DND-41 (cell line): ENCODE measurements around the gene ARF4.

Experiments used
- ATAC-seq: fragments of 200-7000 bp; cut with Tn5 transposase; 3 replicates; pipeline ENCODE4 v1.9.1; 2021; ENCODE audit warnings: low read depth; ENCODE audit not compliant: insufficient read depth
- DNase-seq: peaks from one replicate; pipeline ENCODE4 v3.0.0-alpha.2; 2020
- H2AFZ ChIP-seq: 2 replicates; pipeline ENCODE4 v1.6.0; 2012; ENCODE audit warnings: low read depth, low read length
- H3K27ac ChIP-seq: 2 replicates; pipeline ENCODE4 v1.5.1; 2012; ENCODE audit warnings: low read length, inconsistent platforms
- H3K27me3 ChIP-seq: fragments of 200-600 bp; sonication (generic); 2 replicates; pipeline ENCODE4 v1.6.0; 2012; ENCODE audit warnings: low read length, mild to moderate bottlenecking, inconsistent platforms; ENCODE audit not compliant: insufficient read depth, poor library complexity
- H3K36me3 ChIP-seq: 2 replicates; pipeline ENCODE4 v1.5.1; 2012; ENCODE audit warnings: low read length, inconsistent platforms; ENCODE audit not compliant: insufficient read depth
- H3K4me1 ChIP-seq: 2 replicates; pipeline ENCODE4 v1.5.1; 2012; ENCODE audit warnings: mild to moderate bottlenecking, low read length; ENCODE audit not compliant: insufficient read depth
- H3K4me2 ChIP-seq: 2 replicates; pipeline ENCODE4 v1.6.0; 2012; ENCODE audit warnings: mild to moderate bottlenecking, moderate library complexity, low read length, inconsistent platforms; ENCODE audit not compliant: insufficient read depth
- H3K4me3 ChIP-seq, 2 experiments: fragments of 200-600 bp in 1 of 2; shearing (Covaris generic) in 1 of 2; 2 replicates each; pipeline ENCODE4 v1.5.1; 2012 to 2016; ENCODE audit warnings: inconsistent platforms in 2 of 2, low read length in 2 of 2, mild to moderate bottlenecking in 2 of 2, low read depth in 1 of 2, moderate library complexity in 1 of 2
- H3K79me2 ChIP-seq: 2 replicates; pipeline ENCODE4 v1.6.0; 2012; ENCODE audit warnings: low read length, inconsistent platforms; ENCODE audit not compliant: insufficient read depth
- H3K9ac ChIP-seq: 2 replicates; pipeline ENCODE4 v1.6.0; 2012; ENCODE audit warnings: low read depth, mild to moderate bottlenecking, inconsistent platforms, low read length, moderate library complexity
- H3K9me3 ChIP-seq: 2 replicates; pipeline ENCODE4 v1.5.1; 2012; ENCODE audit warnings: low read length, moderate library complexity, mild to moderate bottlenecking, inconsistent platforms; ENCODE audit not compliant: insufficient read depth, severe bottlenecking
- H4K20me1 ChIP-seq: 2 replicates; pipeline ENCODE4 v1.6.0; 2012; ENCODE audit warnings: low read length; ENCODE audit not compliant: insufficient read depth
- CTCF ChIP-seq: IDR thresholded peaks from 2 replicates; pipeline ENCODE4 v1.5.1; 2012; ENCODE audit warnings: borderline replicate concordance, low read length, moderate library complexity, mild to moderate bottlenecking; ENCODE audit not compliant: poor library complexity, severe bottlenecking; ENCODE audit errors: extremely low read depth
- EZH2 ChIP-seq: IDR thresholded peaks from 3 replicates; pipeline ENCODE4 v1.6.1; 2012; ENCODE audit warnings: borderline replicate concordance, low read depth, mild to moderate bottlenecking, moderate library complexity, low read length, inconsistent platforms; ENCODE audit not compliant: severe bottlenecking

ARF4 gene

GRCh38 chr3:57546616-57547015, 50.5 kb downstream of the ARF4 start:
- no peaks in the 10 kb centered on the region for H3K4me1 ChIP-seq
- no peak overlapping the region for H3K4me2 ChIP-seq
- no peaks in the 10 kb centered on the region for H3K9me3 ChIP-seq
- H3K9ac ChIP-seq: no peak overlapping the region
- no peak overlapping the region for H3K4me3 ChIP-seq
- H3K79me2 ChIP-seq: no peaks in the 10 kb centered on the region
- TF ChIP-seq CTCF (no peak), EZH2 (no peak)
- DNase-seq: no peak
- ATAC-seq: no peak
- H3K36me3 ChIP-seq: no peaks in the 10 kb centered on the region
- no peak overlapping the region for H3K27ac ChIP-seq
- H3K27me3 ChIP-seq: no peaks in the 10 kb centered on the region
- no peaks in the 10 kb centered on the region for H4K20me1 ChIP-seq
- H2AFZ ChIP-seq: no peak overlapping the region

- no peak for DNase-seq
Measured at GRCh38 chr3:57545636-57546268, 51.4 kb downstream of the ARF4 start.

GRCh38 chr3:57544181-57545125, 52.7 kb downstream of the ARF4 start, which contains the start of gene DNAH12:
Gene DNAH12, minus strand, starts transcription at chr3:57544344. Its CDS starts 1,474 bp downstream, at chr3:57542870.
- Histone ChIP-seq H3K27ac (no peak within 1 kb of the TSS), H4K20me1 (no peaks in the 10 kb centered on the region), H2AFZ (no peak within 1 kb of the TSS), H3K27me3 (no peaks in the 10 kb centered on the region), H3K36me3 (no peaks in the 10 kb centered on the region), H3K4me1 (no peaks in the 10 kb centered on the region), H3K9me3 (no peaks in the 10 kb centered on the region), H3K9ac (no peak within 1 kb of the TSS), H3K4me3 (no peak within 1 kb of the TSS), H3K79me2 (no peaks in the 10 kb centered on the region), H3K4me2 (no peak within 1 kb of the TSS)
- DNase-seq (no peak), ATAC-seq (no peak)
- TF ChIP-seq CTCF (no peak), EZH2 (no peak)

More at GRCh38 chr3:57545636-57546268, 51.4 kb downstream of the ARF4 start:
- Histone ChIP-seq H3K4me2 (no peak overlapping the region), H3K36me3 (no peaks in the 10 kb centered on the region), H4K20me1 (no peaks in the 10 kb centered on the region), H3K79me2 (no peaks in the 10 kb centered on the region), H3K9ac (no peak overlapping the region), H3K27ac (no peak overlapping the region), H3K4me1 (no peaks in the 10 kb centered on the region), H3K9me3 (no peaks in the 10 kb centered on the region), H2AFZ (no peak overlapping the region), H3K4me3 (no peak overlapping the region), H3K27me3 (no peaks in the 10 kb centered on the region)
- TF ChIP-seq EZH2 (no peak), CTCF (no peak)
- ATAC-seq: no peak
